H9 (cell line): ENCODE data around the gene FRMD1. TPM values are rescaled to one million over a fixed set of nuclear protein-coding genes. Genes with fewer than 3 reads are reported as not detected.

Source experiments
- DNase-seq: peaks from one replicate; pipeline ENCODE4 v3.0.0-alpha.2; 2017
- H2AFZ ChIP-seq: one replicate; pipeline ENCODE4 v1.6.1; 2013; ENCODE audit warnings: mild to moderate bottlenecking, low read length, control low read depth, moderate library complexity
- H2AK5ac ChIP-seq: 2 replicates; pipeline ENCODE4 v1.6.1; 2013; ENCODE audit warnings: low read length, control low read depth, mixed read lengths; ENCODE audit not compliant: insufficient read length
- H2BK120ac ChIP-seq: one replicate; pipeline ENCODE4 v1.6.1; 2013; ENCODE audit warnings: low read depth, mild to moderate bottlenecking, low read length, control low read depth, inconsistent platforms; ENCODE audit not compliant: poor library complexity, severe bottlenecking
- H2BK12ac ChIP-seq: 2 replicates; pipeline ENCODE4 v1.6.1; 2013; ENCODE audit warnings: low read length, control low read depth, mixed read lengths, low read depth; ENCODE audit not compliant: insufficient read length
- H2BK15ac ChIP-seq: 2 replicates; pipeline ENCODE4 v1.6.1; 2013; ENCODE audit warnings: low read depth, low read length, control low read depth
- H2BK20ac ChIP-seq: one replicate; pipeline ENCODE4 v1.6.1; 2013; ENCODE audit warnings: low read depth, mild to moderate bottlenecking, low read length, control low read depth, inconsistent platforms; ENCODE audit not compliant: poor library complexity, severe bottlenecking
- H2BK5ac ChIP-seq: 2 replicates; pipeline ENCODE4 v1.6.1; 2013; ENCODE audit warnings: low read length, control low read depth, mixed read lengths; ENCODE audit not compliant: insufficient read length
- H3K14ac ChIP-seq: 2 replicates; pipeline ENCODE4 v1.6.1; 2013; ENCODE audit warnings: low read length, control low read depth; ENCODE audit not compliant: insufficient read depth
- H3K18ac ChIP-seq: 2 replicates; pipeline ENCODE4 v1.6.1; 2013; ENCODE audit warnings: low read depth, mild to moderate bottlenecking, mixed read lengths, low read length, control low read depth; ENCODE audit not compliant: insufficient read length
- H3K23ac ChIP-seq: 2 replicates; pipeline ENCODE4 v1.6.1; 2013; ENCODE audit warnings: low read length, control low read depth, mixed read lengths, low read depth; ENCODE audit not compliant: insufficient read length
- H3K23me2 ChIP-seq: 2 replicates; pipeline ENCODE4 v1.6.1; 2013; ENCODE audit warnings: low read depth, mild to moderate bottlenecking, mixed read lengths, low read length, control low read depth; ENCODE audit not compliant: insufficient read length, poor library complexity, severe bottlenecking
- H3K27ac ChIP-seq: 2 replicates; pipeline ENCODE4 v1.5.1; 2013; ENCODE audit warnings: low read length, control low read depth, mixed read lengths, low read depth; ENCODE audit not compliant: insufficient read length
- H3K27me3 ChIP-seq: 2 replicates; pipeline ENCODE4 v1.6.1; 2013; ENCODE audit warnings: low read length, control low read depth, inconsistent platforms; ENCODE audit not compliant: insufficient read depth
- H3K4ac ChIP-seq: 2 replicates; pipeline ENCODE4 v1.6.1; 2013; ENCODE audit warnings: low read depth, mild to moderate bottlenecking, control low read depth, inconsistent platforms, low read length, moderate library complexity
- H3K4me1 ChIP-seq: 2 replicates; pipeline ENCODE4 v1.6.1; 2013; ENCODE audit warnings: low read length, control low read depth, inconsistent platforms; ENCODE audit not compliant: insufficient read depth
- H3K4me2 ChIP-seq: 2 replicates; pipeline ENCODE4 v1.6.1; 2013; ENCODE audit warnings: low read length, control low read depth, mixed read lengths; ENCODE audit not compliant: insufficient read length, insufficient read depth
- H3K56ac ChIP-seq: 2 replicates; pipeline ENCODE4 v1.6.1; 2013; ENCODE audit warnings: low read depth, mild to moderate bottlenecking, mixed read lengths, low read length, control low read depth; ENCODE audit not compliant: insufficient read length
- H3K79me1 ChIP-seq: 2 replicates; pipeline ENCODE4 v1.6.1; 2013; ENCODE audit warnings: low read depth, mild to moderate bottlenecking, moderate library complexity, low read length, control low read depth, inconsistent platforms; ENCODE audit not compliant: insufficient read depth, poor library complexity, severe bottlenecking
- H3K79me2 ChIP-seq: 2 replicates; pipeline ENCODE4 v1.6.1; 2013; ENCODE audit warnings: low read length, control low read depth, inconsistent platforms; ENCODE audit not compliant: insufficient read depth
- H3K9ac ChIP-seq: 2 replicates; pipeline ENCODE4 v1.6.1; 2013; ENCODE audit warnings: low read length, control low read depth, mixed read lengths; ENCODE audit not compliant: insufficient read length; ENCODE audit errors: extremely low read depth
- H3K9me3 ChIP-seq: one replicate; pipeline ENCODE4 v1.6.1; 2013; ENCODE audit warnings: low read depth, low read length, inconsistent platforms; ENCODE audit not compliant: control insufficient read depth
- H3T11ph ChIP-seq: one replicate; pipeline ENCODE4 v1.6.1; 2013; ENCODE audit warnings: mild to moderate bottlenecking, low read length, control low read depth, inconsistent platforms
- H4K20me1 ChIP-seq: one replicate; pipeline ENCODE4 v1.6.1; 2013; ENCODE audit not compliant: control insufficient read depth, insufficient read length, insufficient read depth
- H4K5ac ChIP-seq: 2 replicates; pipeline ENCODE4 v1.6.1; 2013; ENCODE audit warnings: low read depth, mild to moderate bottlenecking, mixed read lengths, low read length, control low read depth; ENCODE audit not compliant: insufficient read length
- H4K8ac ChIP-seq: replicated peaks from 2 replicates; pipeline ENCODE4 v1.6.1; 2013; ENCODE audit warnings: low read length, control low read depth, mixed read lengths, low read depth; ENCODE audit not compliant: insufficient read length
- H4K91ac ChIP-seq: 2 replicates; pipeline ENCODE4 v1.6.1; 2013; ENCODE audit warnings: low read depth, mild to moderate bottlenecking, moderate library complexity, mixed read lengths, low read length, control low read depth; ENCODE audit not compliant: insufficient read length
- H3K27ac Mint-ChIP-seq, 3 experiments: 2 replicates in 2 of 3; 3 replicates in 1 of 3; pipeline ENCODE4 v1.8.0; 2020 to 2021; ENCODE audit warnings: mixed read lengths in 3 of 3, mild to moderate bottlenecking in 1 of 3, moderate library complexity in 1 of 3
- H3K27me3 Mint-ChIP-seq: 2 replicates; pipeline ENCODE4 v1.8.0; 2021; ENCODE audit warnings: low read depth, mild to moderate bottlenecking, moderate library complexity, mixed read lengths
- H3K36me3 Mint-ChIP-seq, 3 experiments: 2 replicates in 2 of 3; 3 replicates in 1 of 3; pipeline ENCODE4 v1.8.0; 2020 to 2021; ENCODE audit warnings: low read depth in 3 of 3, mixed read lengths in 3 of 3; ENCODE audit not compliant: insufficient read depth in 1 of 3
- H3K4me1 Mint-ChIP-seq, 2 experiments: 2 replicates each; pipeline ENCODE4 v1.8.0; 2020; ENCODE audit warnings: mixed read lengths in 2 of 2
- H3K4me3 Mint-ChIP-seq, 2 experiments: 2 replicates in 1 of 2; 3 replicates in 1 of 2; pipeline ENCODE4 v1.8.0; 2020 to 2021; ENCODE audit warnings: mild to moderate bottlenecking in 2 of 2, mixed read lengths in 2 of 2, moderate library complexity in 1 of 2
- H3K9me3 Mint-ChIP-seq, 2 experiments: 2 replicates in 1 of 2; 3 replicates in 1 of 2; pipeline ENCODE4 v1.8.0; 2020; ENCODE audit warnings: mild to moderate bottlenecking in 2 of 2, mixed read lengths in 2 of 2, moderate library complexity in 1 of 2
- CTCF ChIP-seq: fragments of 200-600 bp; sonication (generic); conservative IDR thresholded peaks from 3 replicates; pipeline ENCODE4 v1.8.0; 2021; ENCODE audit warnings: antibody characterized with exemption, mild to moderate bottlenecking
- WGBS: extraction: QIAGEN DNeasy Blood & Tissue Kit; methylation state at CpG from one replicate; pipeline ENCODE4 v1.1.7; 2013; ENCODE audit warnings: missing lambda C conversion rate, low lambda C conversion rate, mixed read lengths; ENCODE audit not compliant: insufficient read length; ENCODE audit errors: extremely low coverage; 5-methylcytosine and 5-hydroxymethylcytosine counted together
- total RNA-seq: library from RNA; stranded (reverse); gene quantifications from 2 replicates; pipeline ENCODE4 v1.2.1, GENCODE V29; 2021

Gene FRMD1
- total RNA-seq, 1 experiment from 2014 or later, result not detected

GRCh38 chr6:168005796-168006195 is 73.2 kb downstream of the FRMD1 start:
- no peak overlapping the region for H3K9ac ChIP-seq
- no peaks in the 10 kb centered on the region for H3K9me3 ChIP-seq
- H3K36me3 Mint-ChIP-seq, result peaks cover 0 to 10% (median 7%) of the 10 kb centered on the region in 3 experiments; a peak in 5 of 7 replicates
- H3K79me1 ChIP-seq, result no peaks in the 10 kb centered on the region
- DNase-seq, result no peak
- no peak overlapping the region for H2AFZ ChIP-seq
- no peak overlapping the region for H4K8ac ChIP-seq
- H2BK5ac ChIP-seq, result no peak overlapping the region
- H3K4me1 ChIP-seq, result no peaks in the 10 kb centered on the region; the same call in 1 of the 2 replicates
- no peak overlapping the region for H4K91ac ChIP-seq
- H3K18ac ChIP-seq, result no peak overlapping the region
- no peaks in the 10 kb centered on the region for H3K79me2 ChIP-seq
- H2BK12ac ChIP-seq, result no peak overlapping the region
- no peak overlapping the region for H3K4ac ChIP-seq
- H2BK20ac ChIP-seq, result no peak overlapping the region
- no peak overlapping the region for H3K14ac ChIP-seq
- H3K27me3 Mint-ChIP-seq, result no peaks in the 10 kb centered on the region; the same call in 1 of the 2 replicates
- no peak overlapping the region for H2AK5ac ChIP-seq
- no peaks in the 10 kb centered on the region for H4K20me1 ChIP-seq
- H3K4me2 ChIP-seq, result no peak overlapping the region
- peaks cover 10 to 13% of the 10 kb centered on the region in 2 experiments for H3K9me3 Mint-ChIP-seq
- H2BK15ac ChIP-seq, result no peak overlapping the region
- no peak overlapping the region for H3K56ac ChIP-seq
- H2BK120ac ChIP-seq, result no peak overlapping the region
- H3K4me3 Mint-ChIP-seq, result no peak overlapping the region; a peak in 1 of 5 replicates
- no peak overlapping the region for H3K23ac ChIP-seq
- H3K27ac ChIP-seq, result no peak overlapping the region
- H3K23me2 ChIP-seq, result no peaks in the 10 kb centered on the region
- no peaks in the 10 kb centered on the region for H3K27me3 ChIP-seq
- WGBS, result no CpG with 5 or more reads among the region's 6 CpGs
- no peak for TF ChIP-seq CTCF
- no peak overlapping the region for H3T11ph ChIP-seq
- no peak overlapping the region for H4K5ac ChIP-seq
- peaks cover 0 to 5% of the 10 kb centered on the region in 2 experiments; a peak in 2 of 4 replicates for H3K4me1 Mint-ChIP-seq
- no peak overlapping the region for H3K27ac Mint-ChIP-seq
